CD4-positive, alpha-beta T cell (primary cell): ENCODE data around the gene KDM4B. TPM values are rescaled to one million over a fixed set of nuclear protein-coding genes. Genes with fewer than 3 reads are reported as not detected.

Experiments used
- ATAC-seq: fragments of 200-7000 bp; cut with Tn5 transposase; one replicate; pipeline ENCODE4 v1.10.0; 2022; ENCODE audit warnings: mild to moderate bottlenecking; ENCODE audit not compliant: poor library complexity
- CTCF ChIA-PET: fragments of 350-600 bp; sonication (Branson Sonifier 250); formaldehyde crosslinking; loops from one replicate; lab custom pipeline; 2021; ENCODE audit warnings: antibody characterized with exemption, inconsistent platforms; lab: Charles Lee
- POLR2A ChIA-PET: fragments of 350-600 bp; sonication (Branson Sonifier 250); formaldehyde crosslinking; loops from one replicate; lab custom pipeline; 2021; ENCODE audit warnings: antibody characterized with exemption, inconsistent platforms; lab: Charles Lee
- DNase-seq, 14 experiments: peaks; one replicate each; pipeline ENCODE4 v3.0.0-alpha.2; 2013 to 2020; ENCODE audit warnings: mixed read lengths in 2 of 14
- H3K27ac ChIP-seq, 2 donors: one replicate each; pipeline versions ENCODE4 v1.5.1 to v1.7.0; 2013; ENCODE audit warnings: low read length in 2 of 2, low read depth in 1 of 2, mild to moderate bottlenecking in 1 of 2
- H3K27me3 ChIP-seq, 2 experiments: 1 replicate in 1 of 2; 2 replicates in 1 of 2; pipeline versions ENCODE4 v1.6.1 to v1.7.0; 2013; ENCODE audit warnings: low read length in 2 of 2, control low read depth in 1 of 2, mild to moderate bottlenecking in 1 of 2, moderate library complexity in 1 of 2; ENCODE audit not compliant: insufficient read depth in 2 of 2, control insufficient read depth in 1 of 2
- H3K36me3 ChIP-seq: one replicate; pipeline ENCODE4 v1.6.1; 2013; ENCODE audit warnings: low read length, control low read depth; ENCODE audit not compliant: insufficient read depth
- H3K4me1 ChIP-seq: one replicate; pipeline ENCODE4 v1.6.1; 2013; ENCODE audit warnings: low read length, control low read depth; ENCODE audit not compliant: insufficient read depth
- H3K4me3 ChIP-seq: one replicate; pipeline ENCODE4 v1.5.1; 2013; ENCODE audit warnings: mild to moderate bottlenecking, low read length, moderate library complexity
- H3K9me3 ChIP-seq, 2 experiments: 1 replicate in 1 of 2; 2 replicates in 1 of 2; pipeline versions ENCODE4 v1.6.1 to v1.7.0; 2013; ENCODE audit warnings: low read length in 2 of 2, mild to moderate bottlenecking in 2 of 2, control low read depth in 1 of 2, moderate library complexity in 1 of 2; ENCODE audit not compliant: control insufficient read depth in 1 of 2, insufficient read depth in 1 of 2
- H3K27ac Mint-ChIP-seq: one replicate; pipeline ENCODE4 v1.8.0; 2020; ENCODE audit warnings: mixed read lengths
- H3K27me3 Mint-ChIP-seq: one replicate; pipeline ENCODE4 v1.8.0; 2021; ENCODE audit warnings: mixed read lengths
- H3K36me3 Mint-ChIP-seq: one replicate; pipeline ENCODE4 v1.8.0; 2021; ENCODE audit warnings: low read depth, mixed read lengths
- H3K4me1 Mint-ChIP-seq: one replicate; pipeline ENCODE4 v1.8.0; 2021; ENCODE audit warnings: low read depth, mixed read lengths
- H3K4me3 Mint-ChIP-seq: one replicate; pipeline ENCODE4 v1.8.0; 2020; ENCODE audit warnings: mild to moderate bottlenecking, mixed read lengths
- H3K9me3 Mint-ChIP-seq: one replicate; pipeline ENCODE4 v1.8.0; 2020; ENCODE audit warnings: mixed read lengths
- CTCF ChIP-seq: fragments of 200-600 bp; IDR thresholded peaks from one replicate; pipeline ENCODE4 v1.8.0; 2022; ENCODE audit warnings: antibody characterized with exemption, mild to moderate bottlenecking
- intact Hi-C, 2 experiments: fragments of 100-400 bp; cut with DNase I in 1 of 2; cut with micrococcal nuclease in 1 of 2; formaldehyde crosslinking; loops; one replicate each; pipeline versions ENCODE4 v1.15.1 to v1.9.0; 2023 to 2025; cut with DNase I, micrococcal nuclease
- total RNA-seq, 174 experiments: library from RNA in 2 of 174; stranded (reverse) in 2 of 174; gene quantifications; one replicate each; pipeline ENCODE4 v1.2.3 and lab custom pipeline; 2021 to 2026

Gene KDM4B
- total RNA-seq, 2 experiments from 2014 or later = 41.8 to 42.5 TPM

DNA sequence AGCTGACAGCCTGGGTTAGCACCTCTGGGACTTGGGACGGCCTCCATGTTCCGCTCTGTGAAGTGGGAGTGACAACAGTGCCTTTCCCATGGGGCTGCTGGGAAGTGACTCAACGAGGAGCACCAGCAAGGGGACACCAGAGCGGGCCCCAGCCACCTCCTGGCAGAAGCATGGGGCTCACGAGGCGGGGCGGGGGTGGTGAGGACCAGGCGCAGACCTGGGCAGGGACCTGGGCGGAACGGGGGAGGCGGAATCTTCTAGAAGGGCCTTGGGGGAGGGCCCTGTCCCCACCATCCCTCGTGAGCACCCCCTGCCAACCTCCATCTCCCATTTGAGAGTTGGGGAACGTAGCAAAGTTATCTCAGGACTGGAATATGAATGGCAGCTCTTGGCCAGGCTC lies 37.9 kb downstream of the KDM4B start:
- H3K27me3 ChIP-seq = no peaks in the 10 kb centered on the region
- DNase-seq (no peak), ATAC-seq (no peak)
- ChIA-PET POLR2A (interaction anchor here (0.7 kb wide), 1 partner anchor 9 kb away, joined by 3 read pairs; no protein-coding TSS in a partner anchor), CTCF (no interaction called here)
- H3K27ac Mint-ChIP-seq = no peak overlapping the region
- H3K4me1 Mint-ChIP-seq = peaks cover 9% of the 10 kb centered on the region
- intact Hi-C loops = no loop called here
- H3K27me3 Mint-ChIP-seq = no peaks in the 10 kb centered on the region
- no peak for TF ChIP-seq CTCF
- H3K9me3 Mint-ChIP-seq = no peaks in the 10 kb centered on the region
- H3K27ac ChIP-seq = no peak overlapping the region
- H3K4me3 Mint-ChIP-seq = no peak overlapping the region
- peaks cover 8% of the 10 kb centered on the region for H3K36me3 ChIP-seq
- no peak overlapping the region for H3K4me3 ChIP-seq
- peaks cover 23% of the 10 kb centered on the region for H3K36me3 Mint-ChIP-seq
- peaks cover 0 to 7% of the 10 kb centered on the region in 2 experiments for H3K9me3 ChIP-seq
- H3K4me1 ChIP-seq = no peaks in the 10 kb centered on the region

DNA sequence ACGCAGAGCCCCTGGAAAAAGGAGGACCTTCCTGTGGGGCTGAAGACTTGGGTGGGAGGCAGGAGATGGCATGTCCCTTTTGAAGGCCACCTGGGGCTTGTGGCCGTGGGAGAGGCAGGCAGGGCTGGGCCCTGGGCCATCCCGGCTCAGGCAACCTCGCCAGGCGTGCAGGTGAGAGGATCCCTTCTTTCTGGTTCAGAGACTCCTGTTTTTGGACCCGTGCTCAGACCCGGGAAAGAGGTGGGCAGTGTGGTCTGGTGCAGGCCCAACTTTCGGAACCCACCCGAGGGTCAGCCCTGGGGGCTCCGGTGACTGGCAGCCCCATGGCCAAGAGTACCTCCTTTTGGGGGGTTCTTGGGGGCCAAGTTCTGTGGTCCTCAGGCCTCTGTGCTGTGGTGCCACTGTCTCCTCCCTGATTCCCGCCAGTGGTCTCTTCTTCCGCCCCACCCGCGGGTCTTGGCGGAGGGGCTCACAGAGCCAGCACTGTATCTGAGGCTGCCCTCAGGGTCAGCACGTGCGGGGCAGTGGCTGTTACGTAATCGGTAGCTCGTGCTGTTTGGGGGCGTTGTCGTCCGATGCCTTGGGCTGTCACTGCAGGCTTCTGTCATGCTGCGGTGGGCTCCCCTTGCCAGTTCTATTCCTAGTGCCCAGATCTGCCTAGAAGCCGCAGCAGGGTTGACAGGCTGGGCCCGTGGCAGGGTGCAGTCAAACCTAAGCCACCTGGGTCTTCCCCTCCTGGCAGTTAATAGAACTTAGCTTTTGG lies 42.7 kb downstream of the KDM4B start:
- DNase-seq (no peak), ATAC-seq (no peak)
- Mint-ChIP-seq H3K4me1 (peaks cover 5% of the 10 kb centered on the region), H3K36me3 (peaks cover 17% of the 10 kb centered on the region), H3K27ac (no peak overlapping the region), H3K4me3 (no peak overlapping the region), H3K27me3 (no peaks in the 10 kb centered on the region), H3K9me3 (no peaks in the 10 kb centered on the region)
- no peaks in the 10 kb centered on the region for H3K9me3 ChIP-seq
- H3K4me1 ChIP-seq = no peaks in the 10 kb centered on the region
- ChIA-PET POLR2A (no interaction called here), CTCF (no interaction called here)
- intact Hi-C loops = no loop called here
- H3K36me3 ChIP-seq = peaks cover 11% of the 10 kb centered on the region
- no peak overlapping the region for H3K4me3 ChIP-seq
- H3K27ac ChIP-seq = no peak overlapping the region
- no peak for TF ChIP-seq CTCF
- H3K27me3 ChIP-seq = no peaks in the 10 kb centered on the region

DNA sequence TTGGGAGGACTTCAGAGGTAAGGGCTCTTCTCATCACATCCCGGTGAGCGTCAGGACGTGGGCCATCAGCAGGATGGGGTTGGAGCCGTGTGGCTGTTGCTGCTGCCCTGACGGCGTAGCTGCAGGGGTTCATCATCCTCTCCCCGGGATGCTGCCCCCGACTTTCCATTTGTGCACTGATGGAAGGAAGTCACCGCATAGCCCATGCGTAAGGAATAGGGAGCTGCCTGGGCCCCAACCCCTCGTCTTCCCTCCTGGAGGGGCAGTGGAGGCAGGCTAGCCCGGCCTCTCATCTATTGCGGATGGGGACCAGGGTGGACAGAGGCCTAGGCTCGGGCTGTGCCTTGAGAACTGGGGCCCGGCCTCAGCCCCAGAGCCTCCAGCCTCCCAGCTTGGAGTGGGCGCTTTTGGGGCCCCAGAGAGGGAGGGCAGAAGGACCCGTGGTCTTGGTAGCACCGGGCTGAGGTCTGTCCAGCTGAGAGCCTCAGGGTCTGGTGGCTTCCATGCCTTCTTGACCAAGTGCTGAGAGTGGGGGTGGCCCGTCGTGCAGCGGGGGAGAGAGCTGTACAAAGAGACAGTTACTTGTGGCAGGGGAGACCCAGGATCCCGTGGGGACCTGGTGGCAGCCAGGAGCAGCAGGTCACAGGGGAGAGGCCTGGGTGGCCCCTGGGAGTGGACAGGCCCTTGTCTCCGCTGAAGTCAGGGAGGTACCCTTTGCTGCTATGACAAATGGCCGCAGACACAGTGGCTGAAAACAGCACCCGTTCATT lies 44.0 kb downstream of the KDM4B start:
- TF ChIP-seq CTCF = no peak
- Mint-ChIP-seq H3K4me1 (no peaks in the 10 kb centered on the region), H3K9me3 (no peaks in the 10 kb centered on the region), H3K4me3 (no peak overlapping the region), H3K27ac (no peak overlapping the region), H3K36me3 (peaks cover 9% of the 10 kb centered on the region), H3K27me3 (no peaks in the 10 kb centered on the region)
- Histone ChIP-seq H3K4me1 (no peaks in the 10 kb centered on the region), H3K36me3 (peaks cover 18% of the 10 kb centered on the region), H3K27me3 (no peaks in the 10 kb centered on the region), H3K9me3 (no peaks in the 10 kb centered on the region), H3K27ac (no peak overlapping the region), H3K4me3 (no peak overlapping the region)
- no peak for ATAC-seq
- no peak for DNase-seq
- ChIA-PET POLR2A (no interaction called here), CTCF (no interaction called here)
- intact Hi-C loops = no loop called here
